ENCODE data around the gene IL32.
"Not testable (repeated sequence)": the region's sequence is repeated elsewhere in the genome, so short reads cannot be mapped to it uniquely, and the experiment has no call there.

IL32 gene

GRCh38 chr16:3051494-3051893 is 13.9 kb upstream of the IL32 start:
- Histone ChIP-seq H3K4me3 (ENCODE audit: insufficient read depth in 1 of 2, low read depth in 1 of 2, low read length in 2 of 2) (no peak overlapping the region), H3K4ac (ENCODE audit: low read depth in 1 of 2, low read length in 2 of 2) (no peak overlapping the region), H3K23ac (ENCODE audit: low read length in 2 of 2) (no peak overlapping the region), H2AFZ (ENCODE audit: low read depth, low read length) (no peak overlapping the region), H2AK5ac (ENCODE audit: low read length, severe bottlenecking) (no peak overlapping the region), H3K18ac (ENCODE audit: low read depth in 1 of 2, low read length in 2 of 2) (no peak overlapping the region), H3K27ac (ENCODE audit: low read length, poor library complexity, severe bottlenecking) (no peak overlapping the region), H3K4me2 (ENCODE audit: low read length, poor library complexity, severe bottlenecking) (no peak overlapping the region), H3K9ac (ENCODE audit: low read length) (no peak overlapping the region), H2BK5ac (ENCODE audit: low read depth, low read length, poor library complexity, severe bottlenecking) (no peak overlapping the region), H4K8ac (ENCODE audit: low read length) (no peak overlapping the region), H3K14ac (ENCODE audit: low read length in 2 of 2) (no peak overlapping the region), H3K79me1 (replicated peaks; ENCODE audit: low read length, poor library complexity, severe bottlenecking) (no peaks in the 10 kb centered on the region), H3K27me3 (ENCODE audit: control insufficient read depth in 1 of 2, insufficient read depth in 1 of 2, low read length in 2 of 2) (peaks cover 50 to 51% of the 10 kb centered on the region in 2 experiments), H3K9me3 (ENCODE audit: control insufficient read depth, low read length) (no peaks in the 10 kb centered on the region), H2BK15ac (ENCODE audit: low read depth, poor library complexity, severe bottlenecking) (no peak overlapping the region), H2BK12ac (ENCODE audit: low read length in 2 of 2) (no peak overlapping the region), H4K91ac (ENCODE audit: low read length) (no peak overlapping the region), H3K4me1 (ENCODE audit: control insufficient read depth, insufficient read depth, low read depth, low read length) (peaks cover 4% of the 10 kb centered on the region), H2BK120ac (ENCODE audit: low read depth, low read length) (no peak overlapping the region), H3K36me3 (ENCODE audit: control insufficient read depth in 1 of 2, insufficient read depth in 2 of 2, low read depth in 1 of 2, low read length in 2 of 2) (peaks cover 0 to 8% of the 10 kb centered on the region in 2 experiments)
- WGBS, result 77% methylated on average over 9 of the region's 9 CpGs
- no peak for DNase-seq

GRCh38 chr16:3052571-3053329 is 12.7 kb upstream of the IL32 start:
- H3K9me3 ChIP-seq (ENCODE audit: control insufficient read depth, low read length); H3K4ac ChIP-seq (ENCODE audit: low read depth in 1 of 2, low read length in 2 of 2); DNase-seq; H3K14ac ChIP-seq (ENCODE audit: low read length in 2 of 2); H2BK15ac ChIP-seq (ENCODE audit: low read depth, poor library complexity, severe bottlenecking); H3K4me2 ChIP-seq (ENCODE audit: low read length, poor library complexity, severe bottlenecking); H3K23ac ChIP-seq (ENCODE audit: low read length in 2 of 2); H2BK5ac ChIP-seq (ENCODE audit: low read depth, low read length, poor library complexity, severe bottlenecking); H3K4me1 ChIP-seq (ENCODE audit: control insufficient read depth, insufficient read depth, low read depth, low read length); H3K9ac ChIP-seq (ENCODE audit: low read length); H2AFZ ChIP-seq (ENCODE audit: low read depth, low read length); H2BK12ac ChIP-seq (ENCODE audit: low read length in 2 of 2); H2BK120ac ChIP-seq (ENCODE audit: low read depth, low read length); H2AK5ac ChIP-seq (ENCODE audit: low read length, severe bottlenecking); H3K18ac ChIP-seq (ENCODE audit: low read depth in 1 of 2, low read length in 2 of 2); H4K91ac ChIP-seq (ENCODE audit: low read length); H4K8ac ChIP-seq (ENCODE audit: low read length); H3K79me1 ChIP-seq (replicated peaks; ENCODE audit: low read length, poor library complexity, severe bottlenecking); H3K4me3 ChIP-seq (ENCODE audit: insufficient read depth in 1 of 2, low read depth in 1 of 2, low read length in 2 of 2); H3K27ac ChIP-seq (ENCODE audit: low read length, poor library complexity, severe bottlenecking): not testable (repeated sequence)
- Histone ChIP-seq H3K27me3 (ENCODE audit: control insufficient read depth in 1 of 2, insufficient read depth in 1 of 2, low read length in 2 of 2) (peaks cover 39 to 40% of the 10 kb centered on the region in 2 experiments), H3K36me3 (ENCODE audit: control insufficient read depth in 1 of 2, insufficient read depth in 2 of 2, low read depth in 1 of 2, low read length in 2 of 2) (peaks cover 0 to 15% of the 10 kb centered on the region in 2 experiments)
- WGBS, result 90% methylated on average over 9 of the region's 12 CpGs

GRCh38 chr16:3053330-3053710 is 12.1 kb upstream of the IL32 start:
- H2BK5ac ChIP-seq (ENCODE audit: low read depth, low read length, poor library complexity, severe bottlenecking); H2AK5ac ChIP-seq (ENCODE audit: low read length, severe bottlenecking); H3K4ac ChIP-seq (ENCODE audit: low read depth in 1 of 2, low read length in 2 of 2); H3K18ac ChIP-seq (ENCODE audit: low read depth in 1 of 2, low read length in 2 of 2); H3K4me2 ChIP-seq (ENCODE audit: low read length, poor library complexity, severe bottlenecking); H2BK12ac ChIP-seq (ENCODE audit: low read length in 2 of 2); H3K4me1 ChIP-seq (ENCODE audit: control insufficient read depth, insufficient read depth, low read depth, low read length); H4K8ac ChIP-seq (ENCODE audit: low read length); H2AFZ ChIP-seq (ENCODE audit: low read depth, low read length); H4K91ac ChIP-seq (ENCODE audit: low read length); H2BK15ac ChIP-seq (ENCODE audit: low read depth, poor library complexity, severe bottlenecking); H2BK120ac ChIP-seq (ENCODE audit: low read depth, low read length); DNase-seq; H3K9me3 ChIP-seq (ENCODE audit: control insufficient read depth, low read length); H3K23ac ChIP-seq (ENCODE audit: low read length in 2 of 2); H3K9ac ChIP-seq (ENCODE audit: low read length); H3K79me1 ChIP-seq (replicated peaks; ENCODE audit: low read length, poor library complexity, severe bottlenecking); H3K14ac ChIP-seq (ENCODE audit: low read length in 2 of 2); H3K27ac ChIP-seq (ENCODE audit: low read length, poor library complexity, severe bottlenecking); H3K4me3 ChIP-seq (ENCODE audit: insufficient read depth in 1 of 2, low read depth in 1 of 2, low read length in 2 of 2): not testable (repeated sequence)
- H3K36me3 ChIP-seq (ENCODE audit: control insufficient read depth in 1 of 2, insufficient read depth in 2 of 2, low read depth in 1 of 2, low read length in 2 of 2), result peaks cover 0 to 15% of the 10 kb centered on the region in 2 experiments
- peaks cover 33 to 34% of the 10 kb centered on the region in 2 experiments for H3K27me3 ChIP-seq (ENCODE audit: control insufficient read depth in 1 of 2, insufficient read depth in 1 of 2, low read length in 2 of 2)
- 88% methylated on average over 6 of the region's 13 CpGs for WGBS

- H3K79me1 ChIP-seq (replicated peaks; ENCODE audit: low read length, poor library complexity, severe bottlenecking), result no peaks in the 10 kb centered on the region
- no peak for DNase-seq
- H2BK120ac ChIP-seq (ENCODE audit: low read depth, low read length), result no peak overlapping the region
- H2BK5ac ChIP-seq (ENCODE audit: low read depth, low read length, poor library complexity, severe bottlenecking), result no peak overlapping the region
- peaks cover 16% of the 10 kb centered on the region in 2 experiments for H3K27me3 ChIP-seq (ENCODE audit: control insufficient read depth in 1 of 2, insufficient read depth in 1 of 2, low read length in 2 of 2)
- no peak overlapping the region for H2AK5ac ChIP-seq (ENCODE audit: low read length, severe bottlenecking)
- H3K14ac ChIP-seq (ENCODE audit: low read length in 2 of 2), result no peak overlapping the region
- H3K4me1 ChIP-seq (ENCODE audit: control insufficient read depth, insufficient read depth, low read depth, low read length), result peaks cover 15% of the 10 kb centered on the region
- no peaks in the 10 kb centered on the region for H3K9me3 ChIP-seq (ENCODE audit: control insufficient read depth, low read length)
- WGBS, result 88% methylated on average over 16 of the region's 17 CpGs
- H3K27ac ChIP-seq (ENCODE audit: low read length, poor library complexity, severe bottlenecking), result no peak overlapping the region
- no peak overlapping the region for H2BK15ac ChIP-seq (ENCODE audit: low read depth, poor library complexity, severe bottlenecking)
- no peak overlapping the region for H4K8ac ChIP-seq (ENCODE audit: low read length)
- no peak overlapping the region for H2AFZ ChIP-seq (ENCODE audit: low read depth, low read length)
- no peak overlapping the region for H3K4me3 ChIP-seq (ENCODE audit: insufficient read depth in 1 of 2, low read depth in 1 of 2, low read length in 2 of 2)
- no peak overlapping the region for H4K91ac ChIP-seq (ENCODE audit: low read length)
- no peak overlapping the region for H3K9ac ChIP-seq (ENCODE audit: low read length)
- H3K36me3 ChIP-seq (ENCODE audit: control insufficient read depth in 1 of 2, insufficient read depth in 2 of 2, low read depth in 1 of 2, low read length in 2 of 2), result peaks cover 0 to 15% of the 10 kb centered on the region in 2 experiments
- H3K4ac ChIP-seq (ENCODE audit: low read depth in 1 of 2, low read length in 2 of 2), result no peak overlapping the region
- H3K18ac ChIP-seq (ENCODE audit: low read depth in 1 of 2, low read length in 2 of 2), result no peak overlapping the region
- no peak overlapping the region for H3K4me2 ChIP-seq (ENCODE audit: low read length, poor library complexity, severe bottlenecking)
- H3K23ac ChIP-seq (ENCODE audit: low read length in 2 of 2), result no peak overlapping the region
- H2BK12ac ChIP-seq (ENCODE audit: low read length in 2 of 2), result no peak overlapping the region
These were observed 10.3 kb upstream of the IL32 start for GRCh38 chr16:3054965-3055733.
